Osteoblast (primary cell): ENCODE results near the gene RAI14. TPM values are rescaled to one million over a fixed set of nuclear protein-coding genes. Genes with fewer than 3 reads are reported as not detected.
"Not testable (repeated sequence)": the region's sequence is repeated elsewhere in the genome, so short reads cannot be mapped to it uniquely, and the experiment has no call there.

ENCODE experiments used
- DNase-seq: peaks from one replicate; pipeline ENCODE4 v3.0.0; 2011; ENCODE audit warnings: low spot score, mixed read lengths; ENCODE audit not compliant: insufficient read length; ENCODE audit errors: missing footprints
- H2AFZ ChIP-seq: 2 replicates; pipeline ENCODE4 v1.6.0; 2011; ENCODE audit warnings: mild to moderate bottlenecking, low read length
- H3K27ac ChIP-seq: 2 replicates; pipeline ENCODE4 v1.5.1; 2011; ENCODE audit warnings: mild to moderate bottlenecking, low read depth, low read length, moderate library complexity
- H3K27me3 ChIP-seq: 2 replicates; pipeline ENCODE4 v1.6.0; 2012; ENCODE audit warnings: mild to moderate bottlenecking, control low read depth, inconsistent platforms, low read length, moderate library complexity; ENCODE audit not compliant: insufficient read depth
- H3K36me3 ChIP-seq: 2 replicates; pipeline ENCODE4 v1.5.1; 2011; ENCODE audit warnings: mild to moderate bottlenecking, low read length, control low read depth, moderate library complexity; ENCODE audit not compliant: insufficient read depth
- H3K4me1 ChIP-seq: 2 replicates; pipeline ENCODE4 v1.5.1; 2011; ENCODE audit warnings: mild to moderate bottlenecking, low read length, control low read depth, moderate library complexity; ENCODE audit not compliant: insufficient read depth
- H3K4me2 ChIP-seq: 2 replicates; pipeline ENCODE4 v1.6.0; 2011; ENCODE audit warnings: mild to moderate bottlenecking, low read length; ENCODE audit not compliant: insufficient read depth
- H3K4me3 ChIP-seq: fragments of 200-600 bp; sonication (generic); 3 replicates; pipeline ENCODE4 v1.5.1; 2012; ENCODE audit warnings: mild to moderate bottlenecking, low read length, inconsistent platforms; ENCODE audit not compliant: insufficient read depth
- H3K79me2 ChIP-seq: 2 replicates; pipeline ENCODE4 v1.6.0; 2012; ENCODE audit warnings: mild to moderate bottlenecking, low read length, control low read depth, inconsistent platforms; ENCODE audit not compliant: insufficient read depth
- H3K9me3 ChIP-seq: 2 replicates; pipeline ENCODE4 v1.5.1; 2011; ENCODE audit warnings: low read depth, low read length, control low read depth
- H4K20me1 ChIP-seq: 2 replicates; pipeline ENCODE4 v1.6.0; 2012; ENCODE audit warnings: mild to moderate bottlenecking, low read length, control low read depth; ENCODE audit not compliant: insufficient read depth
- total RNA-seq: library from RNA; depleted of rRNA; stranded (reverse); fragments of >200 nt; gene quantifications from 2 replicates; pipeline ENCODE4 v1.2.3, GENCODE V29; 2012
- TF ChIP-seq, protein P1 (sequence below): IDR thresholded peaks from 2 replicates; pipeline ENCODE4 v1.5.1; 2011; ENCODE audit warnings: mild to moderate bottlenecking, low read depth, low read length, moderate library complexity; ENCODE audit errors: extremely low read depth

RAI14 gene
- total RNA-seq, 1 donor, result 149 TPM

DNA sequence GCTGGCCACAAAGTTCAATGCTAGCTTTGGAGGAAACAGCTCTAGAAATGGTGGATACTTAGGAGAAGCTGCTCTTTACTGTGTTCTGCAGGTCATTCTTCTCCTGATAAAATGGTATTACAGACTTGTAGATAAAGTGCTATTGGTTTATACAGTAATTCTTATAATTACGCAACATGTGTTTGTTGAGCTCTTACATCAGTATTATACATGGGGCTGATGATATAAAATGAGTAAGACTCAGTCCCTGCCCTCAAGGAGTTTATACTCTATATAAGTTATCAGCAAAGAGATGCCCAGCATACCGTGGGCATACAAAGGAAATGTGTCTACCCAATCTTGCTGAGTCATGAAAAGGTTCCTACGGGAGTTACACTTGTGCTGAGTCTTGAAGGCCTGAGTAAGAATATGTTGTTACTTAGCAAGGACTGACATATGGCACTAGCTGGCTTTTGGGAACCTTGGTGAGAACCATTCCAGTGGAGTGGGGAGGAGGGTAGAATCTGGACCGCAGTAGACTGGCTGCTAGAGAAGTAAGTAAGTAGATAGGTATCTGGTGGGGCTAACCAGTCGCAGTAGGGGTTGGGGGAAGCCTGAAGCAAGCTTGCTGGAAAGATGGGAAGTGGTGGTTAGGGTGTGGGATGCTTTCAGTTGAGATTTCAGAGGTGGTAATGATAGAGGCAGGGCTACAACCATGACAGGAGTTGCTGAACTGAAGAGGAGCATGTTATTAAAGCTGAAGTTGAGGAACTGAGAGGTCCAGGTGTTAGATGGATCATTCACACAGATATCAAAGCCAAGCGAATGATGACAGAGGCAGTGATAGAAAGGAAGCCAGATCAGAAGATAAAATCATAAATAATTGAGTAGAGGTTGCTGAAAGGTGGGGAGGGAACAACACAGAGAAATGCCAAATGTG is 171.7 kb downstream of the RAI14 start:
- H3K4me1 ChIP-seq, result no peaks in the 10 kb centered on the region
- H3K4me3 ChIP-seq, result no peak overlapping the region
- no peak overlapping the region for H2AFZ ChIP-seq
- no peak overlapping the region for H3K27ac ChIP-seq
- no peaks in the 10 kb centered on the region for H3K27me3 ChIP-seq
- H3K9me3 ChIP-seq, result no peaks in the 10 kb centered on the region
- peaks cover 3% of the 10 kb centered on the region for H4K20me1 ChIP-seq
- TF ChIP-seq, protein P1, sequence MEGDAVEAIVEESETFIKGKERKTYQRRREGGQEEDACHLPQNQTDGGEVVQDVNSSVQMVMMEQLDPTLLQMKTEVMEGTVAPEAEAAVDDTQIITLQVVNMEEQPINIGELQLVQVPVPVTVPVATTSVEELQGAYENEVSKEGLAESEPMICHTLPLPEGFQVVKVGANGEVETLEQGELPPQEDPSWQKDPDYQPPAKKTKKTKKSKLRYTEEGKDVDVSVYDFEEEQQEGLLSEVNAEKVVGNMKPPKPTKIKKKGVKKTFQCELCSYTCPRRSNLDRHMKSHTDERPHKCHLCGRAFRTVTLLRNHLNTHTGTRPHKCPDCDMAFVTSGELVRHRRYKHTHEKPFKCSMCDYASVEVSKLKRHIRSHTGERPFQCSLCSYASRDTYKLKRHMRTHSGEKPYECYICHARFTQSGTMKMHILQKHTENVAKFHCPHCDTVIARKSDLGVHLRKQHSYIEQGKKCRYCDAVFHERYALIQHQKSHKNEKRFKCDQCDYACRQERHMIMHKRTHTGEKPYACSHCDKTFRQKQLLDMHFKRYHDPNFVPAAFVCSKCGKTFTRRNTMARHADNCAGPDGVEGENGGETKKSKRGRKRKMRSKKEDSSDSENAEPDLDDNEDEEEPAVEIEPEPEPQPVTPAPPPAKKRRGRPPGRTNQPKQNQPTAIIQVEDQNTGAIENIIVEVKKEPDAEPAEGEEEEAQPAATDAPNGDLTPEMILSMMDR, result no peak
- peaks cover 93% of the 10 kb centered on the region for H3K36me3 ChIP-seq
- DNase-seq, result no peak
- peaks cover 6% of the 10 kb centered on the region for H3K79me2 ChIP-seq
- no peak overlapping the region for H3K4me2 ChIP-seq

DNA sequence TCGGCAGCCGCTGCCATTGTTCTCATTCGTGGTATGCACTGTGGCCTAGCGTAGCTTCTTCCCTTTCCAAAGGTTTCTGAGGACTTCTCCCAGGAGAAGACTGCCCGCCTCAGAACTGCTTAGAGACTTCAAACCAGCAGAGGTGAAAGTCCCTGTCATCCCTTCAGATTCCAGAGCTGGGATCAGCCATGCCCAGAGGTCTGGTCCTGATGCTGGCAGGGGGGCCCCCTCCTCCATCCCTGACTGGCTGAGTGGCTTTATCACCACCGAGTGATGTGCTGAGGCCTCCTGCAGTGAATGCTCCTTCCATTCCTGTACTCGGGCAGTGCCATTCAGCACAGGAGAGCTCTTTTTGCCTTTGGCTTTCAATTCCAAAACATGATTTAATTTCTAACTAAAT is 174.7 kb downstream of the RAI14 start:
- H3K4me1 ChIP-seq, DNase-seq, H3K4me2 ChIP-seq, H2AFZ ChIP-seq, H3K27me3 ChIP-seq, H4K20me1 ChIP-seq, H3K4me3 ChIP-seq, H3K9me3 ChIP-seq, H3K79me2 ChIP-seq, H3K27ac ChIP-seq: not testable (repeated sequence)
- peaks cover 78% of the 10 kb centered on the region for H3K36me3 ChIP-seq

DNA sequence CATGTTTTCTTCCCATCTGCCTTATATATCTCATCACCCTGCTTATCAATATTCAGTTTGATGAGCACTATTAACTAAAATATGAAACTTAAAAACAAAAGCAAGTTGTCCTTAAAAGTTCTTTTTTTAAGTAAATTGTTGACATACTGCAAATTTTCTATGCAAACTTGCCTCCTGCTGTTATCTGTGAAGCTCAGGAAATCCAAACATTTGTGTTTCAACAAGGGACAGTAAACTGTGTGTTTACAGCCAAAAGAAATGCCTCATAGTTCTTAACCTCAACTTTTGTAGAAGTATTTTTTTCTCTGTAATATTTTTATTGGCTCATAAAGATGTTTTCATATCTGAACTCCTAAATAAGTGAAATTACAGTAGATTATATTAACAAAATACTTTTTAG is 175.2 kb downstream of the RAI14 start:
- Histone ChIP-seq H3K79me2 (peaks cover 6% of the 10 kb centered on the region), H3K4me1 (no peaks in the 10 kb centered on the region), H3K27me3 (no peaks in the 10 kb centered on the region), H3K27ac (no peak overlapping the region), H3K36me3 (peaks cover 73% of the 10 kb centered on the region), H3K9me3 (no peaks in the 10 kb centered on the region), H2AFZ (no peak overlapping the region), H3K4me3 (no peak overlapping the region), H4K20me1 (peaks cover 3% of the 10 kb centered on the region), H3K4me2 (no peak overlapping the region)
- no peak for DNase-seq
- TF ChIP-seq, protein P1, result no peak

DNA sequence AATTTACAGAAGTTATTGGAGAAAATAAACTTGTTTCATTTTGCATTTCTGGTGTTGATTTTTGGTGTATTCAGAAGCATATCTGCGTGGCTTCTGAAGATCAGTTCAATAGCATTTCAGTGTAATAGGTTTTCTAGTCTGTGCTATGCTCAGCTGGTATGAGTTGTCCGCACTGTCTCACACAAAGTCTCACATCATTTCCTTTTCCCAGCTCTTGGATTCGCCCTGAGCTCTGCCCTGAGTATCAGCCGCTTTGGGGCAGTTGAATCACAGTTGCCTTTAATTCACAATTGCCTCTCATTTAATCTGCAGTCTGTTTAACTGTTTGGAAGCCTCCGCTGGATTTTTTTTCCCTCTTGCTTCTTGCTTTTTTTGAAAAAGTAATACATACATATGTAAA is 176.4 kb downstream of the RAI14 start:
- Histone ChIP-seq H3K79me2 (peaks cover 4% of the 10 kb centered on the region), H2AFZ (no peak overlapping the region), H3K4me3 (no peak overlapping the region), H3K4me1 (no peaks in the 10 kb centered on the region), H4K20me1 (peaks cover 3% of the 10 kb centered on the region), H3K27me3 (no peaks in the 10 kb centered on the region), H3K4me2 (no peak overlapping the region), H3K36me3 (peaks cover 61% of the 10 kb centered on the region), H3K27ac (no peak overlapping the region), H3K9me3 (no peaks in the 10 kb centered on the region)
- DNase-seq, result no peak
- TF ChIP-seq, protein P1, result no peak
